ENCODE measurements around the gene CMSS1. TPM values are rescaled to one million over a fixed set of nuclear protein-coding genes. Genes with fewer than 3 reads are reported as not detected.

The CMSS1 gene
- total RNA-seq, 1 donor, result 8.6 TPM

DNA sequence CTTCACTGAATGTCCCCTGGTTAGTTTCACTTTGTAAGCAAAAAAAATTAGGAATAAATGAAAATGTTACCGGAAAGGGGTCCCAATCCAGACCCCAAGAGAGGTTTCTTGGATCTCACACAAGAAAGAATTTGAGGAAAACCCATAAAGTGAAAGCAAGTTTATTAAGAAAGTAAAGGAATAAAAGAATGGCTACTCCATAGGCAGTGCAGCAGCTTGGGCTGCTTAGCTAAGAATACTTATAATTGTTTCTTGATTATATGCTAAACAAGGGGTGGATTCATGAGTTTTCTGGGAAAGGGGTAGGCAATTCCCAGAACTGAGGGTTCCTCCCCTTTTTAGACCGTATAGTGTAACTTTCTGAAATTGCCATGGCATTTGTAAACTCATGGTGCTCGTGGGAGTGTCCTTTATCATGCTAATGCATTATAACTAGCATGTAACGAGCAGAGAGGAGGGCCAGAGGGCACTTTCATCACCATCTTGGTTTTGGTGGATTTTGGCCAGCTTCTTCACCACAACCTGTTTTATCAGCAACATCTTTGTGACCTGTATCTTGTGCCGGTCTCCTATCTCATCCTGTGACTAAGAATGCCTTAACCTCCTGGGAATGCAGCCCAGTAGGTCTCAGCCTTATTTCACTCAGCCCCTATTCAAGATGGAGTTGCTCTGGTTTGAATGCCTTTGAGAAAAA is 41.0 kb upstream of the CMSS1 start:
- TF ChIP-seq, protein P1, sequence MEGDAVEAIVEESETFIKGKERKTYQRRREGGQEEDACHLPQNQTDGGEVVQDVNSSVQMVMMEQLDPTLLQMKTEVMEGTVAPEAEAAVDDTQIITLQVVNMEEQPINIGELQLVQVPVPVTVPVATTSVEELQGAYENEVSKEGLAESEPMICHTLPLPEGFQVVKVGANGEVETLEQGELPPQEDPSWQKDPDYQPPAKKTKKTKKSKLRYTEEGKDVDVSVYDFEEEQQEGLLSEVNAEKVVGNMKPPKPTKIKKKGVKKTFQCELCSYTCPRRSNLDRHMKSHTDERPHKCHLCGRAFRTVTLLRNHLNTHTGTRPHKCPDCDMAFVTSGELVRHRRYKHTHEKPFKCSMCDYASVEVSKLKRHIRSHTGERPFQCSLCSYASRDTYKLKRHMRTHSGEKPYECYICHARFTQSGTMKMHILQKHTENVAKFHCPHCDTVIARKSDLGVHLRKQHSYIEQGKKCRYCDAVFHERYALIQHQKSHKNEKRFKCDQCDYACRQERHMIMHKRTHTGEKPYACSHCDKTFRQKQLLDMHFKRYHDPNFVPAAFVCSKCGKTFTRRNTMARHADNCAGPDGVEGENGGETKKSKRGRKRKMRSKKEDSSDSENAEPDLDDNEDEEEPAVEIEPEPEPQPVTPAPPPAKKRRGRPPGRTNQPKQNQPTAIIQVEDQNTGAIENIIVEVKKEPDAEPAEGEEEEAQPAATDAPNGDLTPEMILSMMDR (IDR thresholded peaks at IDR 0.05; ENCODE audit: insufficient read depth, low read depth, low read length), result no peak
- H3K4me3 ChIP-seq (ENCODE audit: low read depth, low read length), result no peak overlapping the region
- peak; percentile 47 for DNase-seq (ENCODE audit: low read depth)

DNA sequence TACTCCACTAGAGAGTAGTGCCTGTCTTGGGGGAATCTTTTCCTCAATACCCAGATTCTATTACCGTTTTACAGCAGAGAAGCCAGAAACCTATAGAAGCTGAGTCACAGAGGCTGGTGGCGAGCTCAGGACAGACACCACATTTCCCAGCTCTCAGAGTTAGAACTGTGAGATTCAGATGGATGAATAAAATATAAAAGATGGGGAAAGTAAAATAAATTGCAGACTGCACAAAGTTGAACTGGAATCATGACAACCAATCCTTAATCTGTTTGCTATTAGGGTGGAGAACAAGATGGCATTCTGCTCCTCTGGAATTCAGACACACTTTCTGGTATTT is 40.5 kb upstream of the CMSS1 start:
- TF ChIP-seq, protein P1 (IDR thresholded peaks at IDR 0.05; ENCODE audit: insufficient read depth, low read depth, low read length), result no peak
- no peak for DNase-seq (ENCODE audit: low read depth)

DNA sequence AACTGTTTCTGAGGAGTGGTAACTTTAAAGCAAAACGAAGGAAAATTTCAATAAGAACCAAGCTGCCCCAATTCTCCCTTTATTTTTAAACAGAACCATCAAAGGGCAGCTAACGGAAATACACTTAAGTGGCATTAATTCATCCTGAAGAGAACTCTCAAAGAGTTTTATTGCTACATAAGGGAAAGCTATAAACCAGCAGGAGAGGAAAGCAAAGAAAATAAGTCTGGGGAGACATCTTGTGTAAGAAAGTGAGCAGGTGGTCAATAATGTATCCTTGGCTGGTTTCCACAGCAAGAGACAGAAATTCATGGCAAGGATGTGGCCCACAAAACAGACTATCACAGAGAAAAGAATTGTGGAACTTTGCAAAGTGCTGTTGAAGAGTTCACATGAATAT is 40.0 kb upstream of the CMSS1 start:
- no peak for DNase-seq (ENCODE audit: low read depth)
- TF ChIP-seq, protein P1 (IDR thresholded peaks at IDR 0.05; ENCODE audit: insufficient read depth, low read depth, low read length), result no peak
- H3K4me3 ChIP-seq (ENCODE audit: low read depth, low read length), result no peak overlapping the region

More for the DNA sequence above, 40.5 kb upstream of the CMSS1 start:
- no peak overlapping the region for H3K4me3 ChIP-seq (ENCODE audit: low read depth, low read length)

DNA sequence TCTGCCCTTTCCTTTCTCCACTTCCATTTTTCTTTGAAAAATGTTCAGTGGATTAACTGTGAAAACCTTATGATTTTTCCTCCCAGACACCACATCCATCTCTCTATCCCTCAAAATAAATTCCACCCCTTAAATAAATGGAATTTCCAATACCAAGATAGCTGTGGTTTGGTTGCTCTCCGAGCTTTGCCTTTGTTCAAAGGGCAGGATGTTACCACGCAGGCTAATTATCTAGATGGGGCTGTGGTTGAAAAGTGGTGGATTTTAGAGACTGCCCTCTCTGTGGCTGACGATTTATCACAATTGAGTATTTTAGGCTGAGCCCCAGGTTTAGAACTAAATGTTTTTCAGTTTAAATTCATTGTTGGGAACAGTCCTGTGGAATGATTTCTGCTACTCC is 36.9 kb upstream of the CMSS1 start:
- DNase-seq (ENCODE audit: low read depth), result no peak
- TF ChIP-seq, protein P1 (IDR thresholded peaks at IDR 0.05; ENCODE audit: insufficient read depth, low read depth, low read length), result no peak
- H3K4me3 ChIP-seq (ENCODE audit: low read depth, low read length), result no peak overlapping the region

DNA sequence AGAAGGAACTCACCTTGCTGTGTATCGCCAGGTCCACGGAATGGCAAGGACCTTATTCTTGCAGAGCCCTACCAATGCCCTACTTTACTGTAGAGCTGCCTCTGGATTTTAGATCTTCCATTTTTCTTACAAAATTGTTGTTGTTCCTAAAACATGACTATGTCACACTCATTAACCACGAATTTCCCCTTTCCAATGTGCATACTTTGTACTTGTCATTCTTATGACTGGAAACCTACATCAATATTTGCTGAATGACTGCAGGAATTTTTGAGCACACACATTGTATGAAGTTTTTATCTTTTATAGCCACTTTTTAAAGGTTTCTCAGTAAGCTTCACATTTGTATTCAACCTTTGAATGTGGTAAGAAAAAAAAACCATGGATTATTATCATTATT is 35.9 kb upstream of the CMSS1 start:
- no peak for DNase-seq (ENCODE audit: low read depth)
- TF ChIP-seq, protein P1 (IDR thresholded peaks at IDR 0.05; ENCODE audit: insufficient read depth, low read depth, low read length), result no peak
- no peak overlapping the region for H3K4me3 ChIP-seq (ENCODE audit: low read depth, low read length)

DNA sequence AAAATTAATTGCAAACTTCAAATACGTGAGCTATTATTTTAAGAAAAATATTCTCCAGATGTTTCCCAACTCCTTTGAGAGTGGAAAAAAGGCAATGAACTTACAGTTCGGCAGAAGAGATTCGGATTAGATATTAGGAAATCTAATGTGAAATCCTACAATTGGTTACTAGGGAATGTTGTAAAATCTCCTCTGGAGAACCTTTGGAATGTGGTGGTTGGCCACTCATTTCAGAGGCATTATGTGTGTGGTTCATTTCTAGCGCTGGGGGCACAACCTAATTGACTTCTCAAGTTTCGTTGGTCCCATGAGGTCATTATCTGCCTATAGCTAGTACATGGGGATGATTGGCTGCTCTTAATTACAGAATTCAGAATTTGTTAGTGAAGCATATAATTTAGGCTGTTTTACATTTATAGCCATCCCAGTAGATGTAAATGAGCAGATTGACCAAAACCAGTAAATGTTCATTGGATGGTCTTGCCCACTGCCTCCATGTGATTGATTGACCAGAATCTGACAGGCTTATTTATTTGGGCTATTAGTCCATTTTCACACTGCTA is 34.6 kb upstream of the CMSS1 start:
- TF ChIP-seq, protein P1 (IDR thresholded peaks at IDR 0.05; ENCODE audit: insufficient read depth, low read depth, low read length), result no peak
- H3K4me3 ChIP-seq (ENCODE audit: low read depth, low read length), result no peak overlapping the region
- DNase-seq (ENCODE audit: low read depth), result peak; percentile 90

Measured in fibroblast of villous mesenchyme (primary cell).